SU-DHL-6 (cell line): ENCODE measurements around the gene SIAH2.

Experiments used
- H2AFZ ChIP-seq: fragments of 200-600 bp; sonication (generic); 2 replicates; pipeline ENCODE4 v1.6.1; 2014; ENCODE audit warnings: low read depth, mild to moderate bottlenecking, moderate library complexity, mixed read lengths, antibody characterized with exemption, low read length; ENCODE audit not compliant: severe bottlenecking
- H3F3A ChIP-seq: fragments of 200-600 bp; shearing (Covaris generic); 2 replicates; pipeline ENCODE4 v1.6.0; 2016; ENCODE audit warnings: antibody characterized with exemption, mild to moderate bottlenecking; ENCODE audit not compliant: insufficient read depth
- H3K27ac ChIP-seq: fragments of 200-600 bp; sonication (generic); 2 replicates; pipeline ENCODE4 v1.5.1; 2016; ENCODE audit warnings: low read depth, mild to moderate bottlenecking, low read length, moderate library complexity, mixed read lengths
- H3K27me3 ChIP-seq: fragments of 200-600 bp; sonication (generic), shearing (Covaris generic); 2 replicates; pipeline ENCODE4 v1.6.0; 2014; ENCODE audit warnings: mild to moderate bottlenecking, low read length
- H3K36me3 ChIP-seq: fragments of 200-600 bp; sonication (generic); 2 replicates; pipeline ENCODE4 v1.6.1; 2014; ENCODE audit warnings: mild to moderate bottlenecking, low read length, mixed read lengths
- H3K4me2 ChIP-seq: fragments of 300-600, 200-600 bp; shearing (Covaris generic), sonication (generic); 2 replicates; pipeline ENCODE4 v1.6.0; 2014; ENCODE audit warnings: low read length, low read depth, mild to moderate bottlenecking; ENCODE audit not compliant: poor library complexity, severe bottlenecking
- H3K4me3 ChIP-seq: fragments of 200-600 bp; sonication (generic); 2 replicates; pipeline ENCODE4 v1.5.1; 2014; ENCODE audit warnings: antibody characterized with exemption, low read length, mild to moderate bottlenecking, mixed read lengths; ENCODE audit not compliant: insufficient read depth, poor library complexity, severe bottlenecking
- H3K79me2 ChIP-seq: fragments of 200-600 bp; sonication (generic); 2 replicates; pipeline ENCODE4 v1.6.1; 2014; ENCODE audit warnings: mild to moderate bottlenecking, low read length, moderate library complexity; ENCODE audit not compliant: insufficient read depth
- H3K9ac ChIP-seq: fragments of 200-600 bp; sonication (generic); 2 replicates; pipeline ENCODE4 v1.7.0; 2014; ENCODE audit warnings: mild to moderate bottlenecking, low read length
- H3K9me2 ChIP-seq: fragments of 200-600 bp; sonication (generic); replicated peaks from 2 replicates; pipeline ENCODE4 v1.6.1; 2014; ENCODE audit warnings: low read length; ENCODE audit not compliant: insufficient read depth
- H3K9me3 ChIP-seq: fragments of 200-600 bp; sonication (generic); 2 replicates; pipeline ENCODE4 v1.6.1; 2014; ENCODE audit warnings: low read length, mixed read lengths; ENCODE audit not compliant: insufficient read depth
- H4K20me1 ChIP-seq: fragments of 200-600 bp; sonication (generic); 2 replicates; pipeline ENCODE4 v1.6.1; 2014; ENCODE audit warnings: low read depth, mild to moderate bottlenecking, antibody characterized with exemption, low read length, moderate library complexity, mixed read lengths
- CTCF ChIP-seq: fragments of 200-600 bp; sonication (generic); IDR thresholded peaks from one replicate; pipeline ENCODE4 v1.5.1; 2017; ENCODE audit warnings: antibody characterized with exemption, mild to moderate bottlenecking, low read length, moderate library complexity; ENCODE audit not compliant: insufficient read depth, poor library complexity, severe bottlenecking
- EZH2phosphoT487 ChIP-seq: fragments of 200-600 bp; sonication (generic), shearing (Covaris generic); conservative IDR thresholded peaks from 2 replicates; pipeline ENCODE4 v1.6.1; 2018; ENCODE audit warnings: mild to moderate bottlenecking, antibody characterized with exemption, low read length, moderate library complexity, mixed read lengths

SIAH2 gene

GRCh38 chr3:150806185-150806835 is 43.3 kb upstream of the SIAH2 start:
- H3K36me3 ChIP-seq = no peaks in the 10 kb centered on the region
- H3F3A ChIP-seq = no peaks in the 10 kb centered on the region
- H3K9me3 ChIP-seq = no peaks in the 10 kb centered on the region
- no peak overlapping the region for H3K27ac ChIP-seq
- H2AFZ ChIP-seq = no peak overlapping the region
- H3K4me2 ChIP-seq = no peak overlapping the region
- H3K27me3 ChIP-seq = no peaks in the 10 kb centered on the region
- no peaks in the 10 kb centered on the region for H4K20me1 ChIP-seq
- H3K9me2 ChIP-seq = no peaks in the 10 kb centered on the region
- H3K4me3 ChIP-seq = no peak overlapping the region
- no peak overlapping the region for H3K9ac ChIP-seq
- TF ChIP-seq CTCF (no peak), EZH2phosphoT487 (no peak)
- H3K79me2 ChIP-seq = no peaks in the 10 kb centered on the region

- H3K36me3 ChIP-seq = no peaks in the 10 kb centered on the region
- no peaks in the 10 kb centered on the region for H3F3A ChIP-seq
- H3K4me2 ChIP-seq = no peak overlapping the region
- no peak for TF ChIP-seq CTCF
- no peak for TF ChIP-seq EZH2phosphoT487
- 0 out of 2 replicates have a peak, but pooled peaks cover 2% of the 10 kb centered on the region for H3K27me3 ChIP-seq
- no peak overlapping the region for H3K27ac ChIP-seq
- H3K9ac ChIP-seq = no peak overlapping the region
- no peak overlapping the region for H2AFZ ChIP-seq
- no peaks in the 10 kb centered on the region for H3K79me2 ChIP-seq
- no peaks in the 10 kb centered on the region for H3K9me3 ChIP-seq
- H3K9me2 ChIP-seq = no peaks in the 10 kb centered on the region
- no peak overlapping the region for H3K4me3 ChIP-seq
- no peaks in the 10 kb centered on the region for H4K20me1 ChIP-seq
Measured at GRCh38 chr3:150805354-150805753, 42.4 kb upstream of the SIAH2 start.

GRCh38 chr3:150803440-150803985 is 40.5 kb upstream of the SIAH2 start:
- Histone ChIP-seq H3K27me3 (0 out of 2 replicates have a peak, but pooled peaks cover 2% of the 10 kb centered on the region), H3K4me2 (no peak overlapping the region), H3K9me2 (no peaks in the 10 kb centered on the region), H3K4me3 (no peak overlapping the region), H4K20me1 (no peaks in the 10 kb centered on the region), H3K27ac (no peak overlapping the region), H3F3A (no peaks in the 10 kb centered on the region), H3K9ac (no peak overlapping the region), H3K36me3 (no peaks in the 10 kb centered on the region), H3K9me3 (no peaks in the 10 kb centered on the region), H3K79me2 (no peaks in the 10 kb centered on the region), H2AFZ (no peak overlapping the region)
- no peak for TF ChIP-seq EZH2phosphoT487
- TF ChIP-seq CTCF = no peak
